Adrenal gland (tissue), 12 donors: ENCODE results near the gene FOXK2. TPM values are rescaled to one million over a fixed set of nuclear protein-coding genes. Genes with fewer than 3 reads are reported as not detected.
"Not testable (repeated sequence)": the region's sequence is repeated elsewhere in the genome, so short reads cannot be mapped to it uniquely, and the experiment has no call there.

Experiments used
- DNase-seq, 7 donors: peaks; one replicate each; pipeline ENCODE4 v3.0.0-alpha.2; 2019 to 2020
- H3K27ac ChIP-seq, 5 donors: fragments of 200-600 bp; sonication (generic) in 4 of 5; 1 replicate in 3 of 5; 2 replicates in 2 of 5; pipeline versions ENCODE4 v1.5.1 to v1.8.0; 2016 to 2020; ENCODE audit warnings: mild to moderate bottlenecking in 1 of 5
- H3K27me3 ChIP-seq: fragments of 200-600 bp; 2 replicates; pipeline ENCODE4 v1.8.0; 2021
- H3K36me3 ChIP-seq, 2 donors: fragments of 200-600 bp; replicated peaks in 1 of 2; 1 replicate in 1 of 2; 2 replicates in 1 of 2; pipeline versions ENCODE4 v1.5.1 to v1.8.0; 2018 to 2022
- H3K4me1 ChIP-seq, 2 donors: fragments of 200-600 bp; replicated peaks in 1 of 2; 1 replicate in 1 of 2; 2 replicates in 1 of 2; pipeline versions ENCODE4 v1.5.1 to v1.8.0; 2018 to 2021
- H3K4me3 ChIP-seq, 4 donors: fragments of 200-600 bp; sonication (generic) in 3 of 4; one replicate each; pipeline ENCODE4 v1.5.1; 2016 to 2018
- H3K9me3 ChIP-seq, 3 donors: fragments of 200-600 bp; sonication (generic) in 1 of 3; replicated peaks in 1 of 3; 1 replicate in 2 of 3; 2 replicates in 1 of 3; pipeline versions ENCODE4 v1.5.1 to v1.8.0; 2016 to 2021
- CTCF ChIP-seq, 6 experiments: fragments of 450-650 bp in 4 of 6; fragments of 200-600 bp in 2 of 6; sonication (generic) in 1 of 6; IDR thresholded peaks; 1 replicate in 5 of 6; 2 replicates in 1 of 6; pipeline versions ENCODE4 v1.5.1 to v1.8.0; 2016 to 2021; ENCODE audit warnings: antibody characterized with exemption in 6 of 6, mild to moderate bottlenecking in 2 of 6, moderate library complexity in 1 of 6
- POLR2A ChIP-seq, 2 donors: fragments of 450-650 bp; IDR thresholded peaks; one replicate each; pipeline ENCODE4 v1.6.1; 2017; ENCODE audit warnings: antibody characterized with exemption in 2 of 2, mild to moderate bottlenecking in 2 of 2, moderate library complexity in 1 of 2
- WGBS, 4 donors: extraction: QIAGEN DNeasy Blood & Tissue Kit in 2 of 4; methylation state at CpG; one replicate each; pipeline versions ENCODE4 v1.1.5 to v1.1.7; 2013 to 2017; 5-methylcytosine and 5-hydroxymethylcytosine counted together
- intact Hi-C, 2 donors: fragments of 100-400 bp; cut with DNase I; formaldehyde crosslinking; loops; one replicate each; pipeline versions ENCODE4 v1.14.1 to v1.15.0; 2022 to 2023
- polyA plus RNA-seq, 3 donors: library from polyadenylated mRNA; stranded (reverse); fragments of 200-250 nt in 2 of 3; fragments of 350-450 nt in 1 of 3; fragmentation: Illumina TruSeq in 1 of 3; extraction: RNeasy Lipid Tissue Mini Kit (QIAGEN cat#74804) in 1 of 3; gene quantifications; one replicate each; pipeline ENCODE4 v1.2.3, GENCODE V29; 2013 to 2014
- total RNA-seq, 9 donors: library from RNA; depleted of rRNA in 4 of 9; stranded (reverse); fragments of >200 nt in 4 of 9; fragments of 120-200 nt in 1 of 9; fragmentation: NEBNext Ultra II Directional in 1 of 9; extraction: Animal tissue kit (Norgen Biotek cat#: 25700) in 1 of 9; gene quantifications; one replicate each; pipeline versions ENCODE4 v1.1.0 to v1.2.4, GENCODE V29; 2013 to 2023
- donor health status: healthy with polysubstance abuse.
- donor health status: Bipolar disorder and iron deficiency.
- donor health status: DM: yes; HTN: yes; CAD: no.
- donor health status: DM: no; HTN: no; CAD: no.
- donor health status: DM: no; HTN: no; CAD: no.
- donor health status: DM: yes; HTN: yes; CAD: no.

FOXK2 gene
- total and polyA plus RNA-seq, 12 donors, result 30.5 to 138 (median 45.5) TPM

DNA sequence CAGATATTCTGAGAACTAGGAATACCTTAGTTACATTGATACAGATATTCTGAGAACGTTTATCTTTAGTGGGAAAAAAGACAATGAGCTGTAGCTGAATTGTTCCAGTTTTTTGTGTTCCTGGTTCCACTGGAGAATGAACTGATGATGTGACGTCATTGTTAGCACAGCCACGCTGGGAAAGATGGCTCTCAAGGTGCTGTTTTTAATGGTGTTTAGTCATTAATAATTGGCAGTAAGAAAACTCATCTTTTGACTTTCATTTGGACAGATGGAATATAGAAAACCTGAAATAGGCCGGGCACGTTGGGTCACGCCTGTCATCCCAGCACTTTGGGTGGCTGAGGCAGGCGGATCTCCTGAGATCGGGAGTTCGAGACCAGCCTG, 10.4 kb downstream of the FOXK2 start:
- no peak for DNase-seq
- Histone ChIP-seq H3K4me3 (no peak overlapping the region), H3K9me3 (no peaks in the 10 kb centered on the region), H3K4me1 (peaks cover 35 to 89% of the 10 kb centered on the region in 2 donors), H3K27me3 (no peaks in the 10 kb centered on the region), H3K36me3 (no peaks in the 10 kb centered on the region), H3K27ac (peak overlapping the region in 4 of 5 donors; percentile 14 to 92 (median 58))
- intact Hi-C loops, result no loop called here
- 76 to 85% (median 79%) methylated on average over 9 of the region's 9 CpGs for WGBS, 4 donors
- TF ChIP-seq CTCF (IDR thresholded peaks at IDR 0.05), result no peak
- no peak for TF ChIP-seq POLR2A (IDR thresholded peaks at IDR 0.05)

DNA sequence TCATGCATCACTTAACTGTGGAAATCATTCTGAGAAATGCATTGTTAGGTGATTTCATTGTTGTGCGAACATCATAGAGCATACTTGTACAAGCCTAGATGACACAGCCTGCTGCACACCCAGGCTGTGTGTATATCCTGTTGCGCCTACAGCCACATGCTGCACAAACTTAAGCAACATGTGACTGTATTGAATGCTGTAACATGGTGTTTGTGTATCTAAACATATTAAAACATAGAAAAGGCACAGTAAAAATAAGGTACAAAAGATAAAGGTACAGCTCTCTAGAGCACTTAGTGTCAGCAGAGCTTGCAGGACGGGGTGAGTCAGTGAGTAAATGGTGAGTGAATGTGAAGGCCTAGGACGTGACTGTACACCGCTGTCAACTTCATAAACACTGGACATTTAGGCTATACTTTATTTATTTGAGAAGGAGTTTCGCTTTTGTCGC, 11.9 kb downstream of the FOXK2 start:
- peak in 1 of 2 donors; percentile 22 for TF ChIP-seq POLR2A (IDR thresholded peaks at IDR 0.05)
- TF ChIP-seq CTCF (IDR thresholded peaks at IDR 0.05), result no peak
- no peaks in the 10 kb centered on the region for H3K36me3 ChIP-seq
- H3K27ac ChIP-seq, result peak overlapping the region in 4 of 5 donors; percentile 13 to 92 (median 81)

GRCh38 chr17:82534401-82534812, 14.9 kb downstream of the FOXK2 start:
- H3K4me1 ChIP-seq, result peaks cover 43 to 90% of the 10 kb centered on the region in 2 donors
- intact Hi-C loops, result no loop called here
- WGBS, 4 donors, result 70 to 75% (median 74%) methylated on average over 5 to 7 of the region's 7 CpGs
- no peaks in the 10 kb centered on the region for H3K27me3 ChIP-seq
- H3K27ac ChIP-seq, result peak overlapping the region in 4 of 5 donors; percentile 14 to 98 (median 79)
- H3K4me3 ChIP-seq, result no peak overlapping the region
- TF ChIP-seq POLR2A (IDR thresholded peaks at IDR 0.05) (no peak), CTCF (IDR thresholded peaks at IDR 0.05) (no peak)
- no peaks in the 10 kb centered on the region for H3K36me3 ChIP-seq
- no peak for DNase-seq
- H3K9me3 ChIP-seq, result no peaks in the 10 kb centered on the region

More for the DNA sequence above, 11.9 kb downstream of the FOXK2 start:
- H3K27me3 ChIP-seq, result no peaks in the 10 kb centered on the region
- DNase-seq, result peak in 3 of 7 donors; percentile 60 to 63 (median 62)
- peaks cover 45 to 91% of the 10 kb centered on the region in 2 donors for H3K4me1 ChIP-seq
- 55 to 65% (median 59%) methylated on average over 7 of the region's 7 CpGs for WGBS, 4 donors
- H3K9me3 ChIP-seq, result no peaks in the 10 kb centered on the region
- no peak overlapping the region for H3K4me3 ChIP-seq
- intact Hi-C loops, result no loop called here

DNA sequence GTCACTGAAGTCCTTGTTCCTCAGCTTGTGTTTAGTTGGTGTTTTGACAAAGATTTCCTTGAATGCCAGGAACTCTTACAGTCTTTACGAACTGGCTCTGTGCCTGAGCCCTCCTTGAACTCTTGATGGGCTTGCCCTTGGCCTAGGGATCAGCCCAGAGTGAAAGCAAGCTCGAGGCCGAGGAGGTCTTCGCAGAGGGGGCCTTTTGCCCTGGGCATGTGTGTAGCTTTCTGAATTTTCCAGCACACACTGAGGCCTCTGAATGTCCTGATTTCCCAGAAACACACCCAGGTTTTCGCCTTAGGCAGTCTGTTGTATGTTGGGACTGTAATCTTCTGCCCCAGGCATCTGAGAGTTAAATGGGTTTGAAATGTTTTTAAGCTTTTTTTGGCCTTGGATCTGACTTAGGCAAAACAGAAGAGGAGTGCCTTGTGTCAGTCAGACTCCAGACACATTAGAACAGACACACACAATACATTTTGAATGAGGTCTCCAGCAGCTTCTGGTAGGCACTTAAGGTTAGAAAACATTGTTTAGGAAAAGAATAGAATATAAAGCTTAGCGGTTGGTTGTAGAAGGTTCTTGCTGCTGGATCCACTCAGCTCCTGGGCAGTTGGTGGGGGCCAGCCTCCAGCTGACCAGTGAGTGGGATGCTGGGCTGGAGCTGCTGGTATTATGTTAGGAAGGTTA, 17.1 kb downstream of the FOXK2 start:
- Histone ChIP-seq H3K36me3 (no peaks in the 10 kb centered on the region), H3K9me3 (no peaks in the 10 kb centered on the region), H3K4me1 (peaks cover 33 to 68% of the 10 kb centered on the region in 2 donors), H3K27me3 (no peaks in the 10 kb centered on the region), H3K4me3 (peak overlapping the region in 1 of 4 donors; percentile 43), H3K27ac (peak overlapping the region; percentile 75 to 98 (median 93))
- no peak for TF ChIP-seq POLR2A (IDR thresholded peaks at IDR 0.05)
- TF ChIP-seq CTCF (IDR thresholded peaks at IDR 0.05), result no peak
- intact Hi-C loops, result no loop called here
- peak; percentile 59 to 81 (median 66) for DNase-seq
- 11 to 26% (median 16%) methylated on average over 4 to 6 of the region's 6 CpGs for WGBS, 4 donors

DNA sequence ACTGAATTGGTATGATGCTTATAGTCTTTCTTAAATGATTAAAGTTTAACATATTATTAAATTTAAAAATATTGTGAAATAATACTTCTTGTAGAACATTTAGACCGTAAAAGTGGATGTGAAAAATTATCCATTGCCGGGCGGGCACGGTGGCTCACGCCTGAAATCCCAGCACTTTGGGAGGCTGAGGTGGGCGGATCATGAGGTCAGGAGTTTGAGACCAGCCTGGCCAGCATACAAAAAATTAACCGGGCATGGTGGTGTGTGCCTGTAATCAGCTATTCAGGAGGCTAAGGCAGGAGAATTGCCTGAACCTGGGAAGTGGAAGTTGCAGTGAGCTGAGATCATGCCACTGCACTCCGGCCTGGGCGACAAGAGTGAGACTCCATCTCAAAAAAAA, 17.7 kb downstream of the FOXK2 start:
- 28 to 49% (median 45%) methylated on average over 9 of the region's 9 CpGs for WGBS, 4 donors
- Histone ChIP-seq H3K27ac (peak overlapping the region; percentile 75 to 98 (median 93)), H3K4me3 (peak overlapping the region in 1 of 4 donors; percentile 43), H3K4me1 (peaks cover 33 to 63% of the 10 kb centered on the region in 2 donors)
- DNase-seq, result peak in 1 of 7 donors; percentile 52
- H3K27me3 ChIP-seq, H3K36me3 ChIP-seq, intact Hi-C loops, H3K9me3 ChIP-seq: not testable (repeated sequence)

DNA sequence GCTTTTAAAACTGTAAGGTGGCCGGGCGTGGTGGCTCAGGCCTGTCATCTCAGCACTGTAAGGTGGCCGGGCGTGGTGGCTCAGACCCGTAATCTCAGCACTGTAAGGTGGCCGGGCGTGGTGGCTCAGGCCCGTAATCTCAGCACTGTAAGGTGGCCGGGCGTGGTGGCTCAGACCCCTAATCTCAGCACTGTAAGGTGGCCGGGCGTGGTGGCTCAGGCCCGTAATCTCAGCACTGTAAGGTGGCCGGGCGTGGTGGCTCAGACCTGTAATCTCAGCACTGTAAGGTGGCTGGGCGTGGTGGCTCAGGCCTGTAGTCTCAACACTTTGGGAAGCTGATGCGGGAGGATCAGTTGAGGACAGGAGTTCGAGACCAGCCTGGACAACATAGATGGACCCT, 19.5 kb downstream of the FOXK2 start:
- Histone ChIP-seq H3K4me1 (peaks cover 33 to 58% of the 10 kb centered on the region in 2 donors), H3K27ac (peak overlapping the region in 2 of 5 donors; percentile 93 to 98)
- H3K36me3 ChIP-seq, H3K9me3 ChIP-seq, H3K27me3 ChIP-seq, H3K4me3 ChIP-seq, DNase-seq, intact Hi-C loops: not testable (repeated sequence)
- WGBS, 4 donors, result 91 to 95% (median 93%) methylated on average over 9 to 18 of the region's 18 CpGs
